HG02798 (cell line): Measurements from ENCODE around the gene AMER3.

Experiments used
- ATAC-seq: cut with Tn5 transposase; IDR thresholded peaks from one replicate; pipeline ENCODE4 v1.9.1; 2021; ENCODE audit warnings: mild to moderate bottlenecking; ENCODE audit not compliant: unreplicated experiment, poor library complexity

AMER3 gene

GRCh38 chr2:130749078-130749477 is 6.3 kb upstream of the AMER3 start:
- no peak for ATAC-seq

GRCh38 chr2:130749641-130750040 is 5.7 kb upstream of the AMER3 start:
- ATAC-seq, result no peak

GRCh38 chr2:130754811-130755210 is 529 bp upstream of the AMER3 start:
- no peak for ATAC-seq

GRCh38 chr2:130756053-130756873 is 923 bp downstream of the AMER3 start:
- ATAC-seq, result peak; percentile 38

GRCh38 chr2:130756874-130757668 is 1.7 kb downstream of the AMER3 start:
- ATAC-seq, result no peak

GRCh38 chr2:130759906-130760753 is 4.8 kb downstream of the AMER3 start:
- ATAC-seq, result no peak

GRCh38 chr2:130760754-130761751 is 5.7 kb downstream of the AMER3 start:
- no peak for ATAC-seq

GRCh38 chr2:130762031-130762909 is 6.9 kb downstream of the AMER3 start:
- ATAC-seq, result no peak

GRCh38 chr2:130762910-130763385 is 7.6 kb downstream of the AMER3 start:
- no peak for ATAC-seq

- no peak for ATAC-seq
These were observed 8.1 kb downstream of the AMER3 start for GRCh38 chr2:130763405-130763804.

GRCh38 chr2:130764035-130764820 is 8.9 kb downstream of the AMER3 start:
- ATAC-seq, result no peak

GRCh38 chr2:130764821-130765115 is 9.4 kb downstream of the AMER3 start:
- ATAC-seq, result no peak

- no peak for ATAC-seq
These were observed 10.1 kb downstream of the AMER3 start for GRCh38 chr2:130765464-130765863.

- no peak for ATAC-seq
These were observed 10.7 kb downstream of the AMER3 start for GRCh38 chr2:130766037-130766436.

GRCh38 chr2:130766711-130767407 is 11.5 kb downstream of the AMER3 start:
- no peak for ATAC-seq

GRCh38 chr2:130767408-130767775 is 12.1 kb downstream of the AMER3 start:
- ATAC-seq, result no peak

- no peak for ATAC-seq
These were observed 13.0 kb downstream of the AMER3 start for GRCh38 chr2:130768191-130768855.
